NT2/D1 (cell line): ENCODE results near the gene FBLN2.

Experiments used
- SUZ12 ChIP-seq: IDR thresholded peaks from 2 replicates; pipeline ENCODE4 v1.6.1; 2011; ENCODE audit not compliant: insufficient read length, insufficient read depth; ENCODE audit errors: extremely low read depth
- YY1 ChIP-seq: IDR thresholded peaks from 2 replicates; pipeline ENCODE4 v1.6.1; 2011; ENCODE audit not compliant: insufficient read length, insufficient read depth
- ZNF274 ChIP-seq: IDR thresholded peaks from 2 replicates; pipeline ENCODE4 v1.6.1; 2011; ENCODE audit warnings: mild to moderate bottlenecking, low read depth, low read length

GRCh38 chr3:13533885-13534301, 15.0 kb upstream of the FBLN2 start:
- no peak for TF ChIP-seq ZNF274
- no peak for TF ChIP-seq YY1
- TF ChIP-seq SUZ12, result no peak
